HUES48 (cell line): ENCODE data around the gene NCAM1.
"Not testable (repeated sequence)": the region's sequence is repeated elsewhere in the genome, so short reads cannot be mapped to it uniquely, and the experiment has no call there.

Experiments used
- H3K27ac ChIP-seq: one replicate; pipeline ENCODE4 v1.7.0; 2013; ENCODE audit warnings: low read depth, low read length, inconsistent platforms
- H3K27me3 ChIP-seq: 2 replicates; pipeline ENCODE4 v1.6.1; 2013; ENCODE audit warnings: mild to moderate bottlenecking, low read length; ENCODE audit not compliant: control insufficient read depth, insufficient read depth
- H3K36me3 ChIP-seq: 2 replicates; pipeline ENCODE4 v1.6.1; 2013; ENCODE audit warnings: low read length; ENCODE audit not compliant: control insufficient read depth, insufficient read depth
- H3K4me1 ChIP-seq: 2 replicates; pipeline ENCODE4 v1.6.1; 2013; ENCODE audit warnings: mild to moderate bottlenecking, low read length; ENCODE audit not compliant: control insufficient read depth, insufficient read depth
- H3K4me3 ChIP-seq: 2 replicates; pipeline ENCODE4 v1.5.1; 2013; ENCODE audit warnings: mild to moderate bottlenecking, low read depth, low read length
- H3K9ac ChIP-seq: 2 replicates; pipeline ENCODE4 v1.6.1; 2013; ENCODE audit warnings: mild to moderate bottlenecking, low read depth, low read length, moderate library complexity
- H3K9me3 ChIP-seq: 2 replicates; pipeline ENCODE4 v1.6.1; 2013; ENCODE audit warnings: low read length; ENCODE audit not compliant: control insufficient read depth, insufficient read depth

Gene NCAM1

GRCh38 chr11:113295993-113296392, 334.8 kb downstream of the NCAM1 start:
- Histone ChIP-seq H3K27me3 (no peaks in the 10 kb centered on the region), H3K27ac (no peak overlapping the region), H3K9ac (no peak overlapping the region), H3K9me3 (no peaks in the 10 kb centered on the region), H3K4me3 (no peak overlapping the region), H3K4me1 (peaks cover 12% of the 10 kb centered on the region), H3K36me3 (no peaks in the 10 kb centered on the region)

GRCh38 chr11:113296447-113297205, 335.4 kb downstream of the NCAM1 start:
- Histone ChIP-seq H3K4me3 (no peak overlapping the region), H3K4me1 (peaks cover 12% of the 10 kb centered on the region), H3K9ac (no peak overlapping the region), H3K9me3 (no peaks in the 10 kb centered on the region), H3K27me3 (no peaks in the 10 kb centered on the region), H3K36me3 (no peaks in the 10 kb centered on the region), H3K27ac (no peak overlapping the region)

- H3K27ac ChIP-seq, H3K9ac ChIP-seq, H3K9me3 ChIP-seq, H3K27me3 ChIP-seq, H3K4me3 ChIP-seq, H3K36me3 ChIP-seq: not testable (repeated sequence)
- peaks cover 12% of the 10 kb centered on the region for H3K4me1 ChIP-seq
Measured at GRCh38 chr11:113298496-113298895, 337.3 kb downstream of the NCAM1 start.

- Histone ChIP-seq H3K9me3 (no peaks in the 10 kb centered on the region), H3K4me1 (no peaks in the 10 kb centered on the region), H3K4me3 (no peak overlapping the region), H3K36me3 (no peaks in the 10 kb centered on the region), H3K27ac (no peak overlapping the region), H3K9ac (no peak overlapping the region), H3K27me3 (no peaks in the 10 kb centered on the region)
Measured at GRCh38 chr11:113304916-113305315, 343.7 kb downstream of the NCAM1 start.

- Histone ChIP-seq H3K4me3 (no peak overlapping the region), H3K4me1 (no peaks in the 10 kb centered on the region), H3K27ac (no peak overlapping the region), H3K36me3 (no peaks in the 10 kb centered on the region), H3K9ac (no peak overlapping the region), H3K27me3 (no peaks in the 10 kb centered on the region), H3K9me3 (no peaks in the 10 kb centered on the region)
Measured at GRCh38 chr11:113305440-113306336, 344.5 kb downstream of the NCAM1 start.

- Histone ChIP-seq H3K4me1 (0 out of 2 replicates have a peak, but pooled peaks cover 2% of the 10 kb centered on the region), H3K9me3 (no peaks in the 10 kb centered on the region), H3K27me3 (peaks cover 3% of the 10 kb centered on the region), H3K27ac (no peak overlapping the region), H3K4me3 (no peak overlapping the region), H3K9ac (no peak overlapping the region), H3K36me3 (no peaks in the 10 kb centered on the region)
Measured at GRCh38 chr11:113308601-113309000, 347.4 kb downstream of the NCAM1 start.

GRCh38 chr11:113311536-113311935, 350.3 kb downstream of the NCAM1 start:
- Histone ChIP-seq H3K4me1 (peaks cover 14% of the 10 kb centered on the region), H3K9me3 (no peaks in the 10 kb centered on the region), H3K27me3 (peaks cover 8% of the 10 kb centered on the region), H3K36me3 (no peaks in the 10 kb centered on the region), H3K27ac (no peak overlapping the region), H3K4me3 (no peak overlapping the region), H3K9ac (no peak overlapping the region)

GRCh38 chr11:113313601-113314000, 352.4 kb downstream of the NCAM1 start:
- Histone ChIP-seq H3K4me3 (peak overlapping the region; percentile 75), H3K9me3 (no peaks in the 10 kb centered on the region), H3K27me3 (peaks cover 8% of the 10 kb centered on the region), H3K27ac (no peak overlapping the region), H3K9ac (no peak overlapping the region), H3K36me3 (peaks cover 3% of the 10 kb centered on the region; the same call in 1 of the 2 replicates), H3K4me1 (peaks cover 14% of the 10 kb centered on the region)

GRCh38 chr11:113314065-113314388, 352.8 kb downstream of the NCAM1 start:
- peaks cover 3% of the 10 kb centered on the region; the same call in 1 of the 2 replicates for H3K36me3 ChIP-seq
- peaks cover 8% of the 10 kb centered on the region for H3K27me3 ChIP-seq
- peak overlapping the region; percentile 5; the same call in 1 of the 2 replicates for H3K9ac ChIP-seq
- peaks cover 14% of the 10 kb centered on the region for H3K4me1 ChIP-seq
- H3K9me3 ChIP-seq, result no peaks in the 10 kb centered on the region
- H3K27ac ChIP-seq, result no peak overlapping the region
- peak overlapping the region; percentile 75 for H3K4me3 ChIP-seq

- H3K4me1 ChIP-seq, result peaks cover 14% of the 10 kb centered on the region
- peak within 1 kb of the TSS; percentile 73 for H3K9ac ChIP-seq
- no peaks in the 10 kb centered on the region for H3K9me3 ChIP-seq
- peak within 1 kb of the TSS; percentile 75 for H3K4me3 ChIP-seq
- peaks cover 3% of the 10 kb centered on the region; the same call in 1 of the 2 replicates for H3K36me3 ChIP-seq
- peaks cover 8% of the 10 kb centered on the region for H3K27me3 ChIP-seq
- peak within 1 kb of the TSS; percentile 87 for H3K27ac ChIP-seq
Measured at GRCh38 chr11:113314389-113315301, 353.4 kb downstream of the NCAM1 start, which contains the start of gene TTC12. TTC12 (plus strand) TSS chr11:113314583; CDS start chr11:113316258, 1,675 bp downstream.
